ES-I3 (cell line): ENCODE measurements around the gene TBC1D5.
"Not testable (repeated sequence)": the region's sequence is repeated elsewhere in the genome, so short reads cannot be mapped to it uniquely, and the experiment has no call there.

ENCODE experiments used
- H3K36me3 ChIP-seq: 2 replicates; pipeline ENCODE4 v1.6.1; 2013; ENCODE audit warnings: mild to moderate bottlenecking, low read length, control low read depth, moderate library complexity; ENCODE audit not compliant: insufficient read depth
- H3K4me1 ChIP-seq: 2 replicates; pipeline ENCODE4 v1.6.1; 2013; ENCODE audit warnings: mild to moderate bottlenecking, control low read depth, low read length; ENCODE audit not compliant: insufficient read depth
- H3K9ac ChIP-seq: 2 replicates; pipeline ENCODE4 v1.6.1; 2013; ENCODE audit warnings: low read depth, mild to moderate bottlenecking, low read length, moderate library complexity
- H3K9me3 ChIP-seq: 2 replicates; pipeline ENCODE4 v1.6.1; 2013; ENCODE audit warnings: mild to moderate bottlenecking, low read length, moderate library complexity; ENCODE audit not compliant: control insufficient read depth, insufficient read depth

TBC1D5 gene

DNA sequence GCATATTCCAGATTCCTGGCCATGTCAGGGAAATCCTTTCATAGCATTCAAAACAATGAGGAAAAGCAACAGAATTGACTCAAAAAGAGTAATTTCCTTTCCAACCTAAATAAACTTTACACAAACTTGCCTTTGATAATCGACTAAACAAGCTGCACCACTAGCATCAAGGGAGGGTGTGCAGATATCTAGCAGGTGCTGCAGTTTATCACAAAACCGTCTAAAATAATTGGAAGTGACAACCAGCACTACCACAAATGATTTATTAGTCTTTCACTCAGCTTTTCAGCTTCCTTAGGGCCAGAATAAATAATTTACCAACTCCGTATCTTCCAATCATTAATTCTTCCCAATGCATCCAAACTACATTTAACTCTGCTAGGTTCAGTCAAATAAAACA is 71.7 kb downstream of the TBC1D5 start:
- no peaks in the 10 kb centered on the region for H3K36me3 ChIP-seq
- no peaks in the 10 kb centered on the region for H3K9me3 ChIP-seq
- peaks cover 4% of the 10 kb centered on the region; the same call in 1 of the 2 replicates for H3K4me1 ChIP-seq
- H3K9ac ChIP-seq, result no peak overlapping the region

DNA sequence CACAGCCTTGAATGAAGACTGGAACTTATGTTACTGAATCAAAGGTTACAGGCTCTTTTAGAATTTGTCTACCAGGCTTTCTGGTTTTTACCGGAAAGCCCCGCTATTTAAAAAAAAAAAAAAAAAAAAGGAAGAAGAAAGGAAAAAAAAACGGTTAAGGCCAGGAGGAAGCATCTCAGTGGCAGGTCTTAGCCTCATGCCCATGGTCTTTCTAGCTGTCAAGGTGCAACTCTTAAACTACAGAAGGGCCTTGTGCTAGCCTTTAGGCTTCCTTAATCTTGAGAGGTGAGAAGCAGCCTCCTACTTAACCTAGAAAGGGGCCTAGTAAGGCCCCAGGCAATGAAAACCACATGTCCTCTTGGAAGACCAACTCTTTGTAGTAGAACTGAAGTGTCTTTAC is 77.5 kb downstream of the TBC1D5 start:
- no peaks in the 10 kb centered on the region for H3K36me3 ChIP-seq
- no peak overlapping the region for H3K9ac ChIP-seq
- H3K9me3 ChIP-seq, result no peaks in the 10 kb centered on the region
- H3K4me1 ChIP-seq, result no peaks in the 10 kb centered on the region

DNA sequence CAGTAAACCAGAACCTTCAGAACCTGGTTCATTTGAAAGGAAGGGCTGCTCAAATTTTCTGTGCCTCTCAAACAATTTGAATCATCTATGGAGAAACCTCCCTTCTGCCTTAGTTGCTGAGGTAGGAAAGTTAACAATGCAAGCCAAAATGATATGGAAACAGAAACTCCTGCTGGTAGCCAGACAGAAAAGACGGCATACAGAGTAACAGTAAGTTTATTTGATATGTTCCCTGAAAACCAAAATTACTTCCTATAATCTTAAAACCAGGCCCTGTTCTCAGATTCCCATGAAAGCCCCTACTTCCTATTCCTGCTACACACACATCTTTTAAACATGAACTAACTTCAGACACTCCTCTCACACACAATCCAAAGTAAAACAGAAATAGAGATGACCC is 86.2 kb downstream of the TBC1D5 start:
- H3K4me1 ChIP-seq, result no peaks in the 10 kb centered on the region
- H3K36me3 ChIP-seq, result no peaks in the 10 kb centered on the region
- no peaks in the 10 kb centered on the region for H3K9me3 ChIP-seq
- no peak overlapping the region for H3K9ac ChIP-seq

DNA sequence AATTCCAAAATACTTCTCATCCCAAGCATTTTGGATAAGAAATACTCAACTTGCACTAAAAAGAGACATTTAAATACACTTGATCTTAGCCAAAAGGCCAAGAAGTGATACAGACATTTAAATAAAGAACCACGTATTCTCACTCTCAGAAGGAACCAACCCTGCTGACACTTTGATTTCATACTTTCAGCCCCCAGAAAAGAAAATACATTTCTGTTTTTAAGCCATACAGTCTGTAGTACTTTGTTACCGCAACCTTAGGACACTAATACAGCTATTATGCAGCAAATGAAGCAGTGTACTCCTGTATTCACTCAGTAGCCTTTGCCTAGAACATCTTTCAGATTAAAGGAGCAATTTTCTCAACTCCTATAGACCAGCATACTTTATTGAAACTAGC is 86.7 kb downstream of the TBC1D5 start:
- no peaks in the 10 kb centered on the region for H3K9me3 ChIP-seq
- H3K36me3 ChIP-seq, result no peaks in the 10 kb centered on the region
- H3K4me1 ChIP-seq, result no peaks in the 10 kb centered on the region
- no peak overlapping the region for H3K9ac ChIP-seq

DNA sequence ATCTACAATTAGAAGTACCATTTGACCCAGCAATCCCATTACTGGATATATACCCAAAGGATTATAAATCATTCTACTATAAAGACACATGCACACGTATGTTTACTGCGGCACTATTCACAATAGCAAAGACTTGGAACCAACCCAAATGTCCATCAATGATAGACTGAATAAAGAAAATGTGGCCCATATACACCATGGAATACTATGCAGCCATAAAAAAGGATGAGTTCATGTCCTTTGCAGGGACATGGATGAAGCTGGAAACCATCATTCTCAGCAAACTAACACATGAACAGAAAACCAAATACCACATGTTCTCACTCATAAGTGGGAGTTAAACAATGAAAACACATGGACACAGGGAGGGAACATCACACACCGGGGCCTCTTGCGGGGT is 92.7 kb downstream of the TBC1D5 start:
- not testable (repeated sequence) for H3K4me1 ChIP-seq, H3K36me3 ChIP-seq, H3K9ac ChIP-seq, H3K9me3 ChIP-seq

DNA sequence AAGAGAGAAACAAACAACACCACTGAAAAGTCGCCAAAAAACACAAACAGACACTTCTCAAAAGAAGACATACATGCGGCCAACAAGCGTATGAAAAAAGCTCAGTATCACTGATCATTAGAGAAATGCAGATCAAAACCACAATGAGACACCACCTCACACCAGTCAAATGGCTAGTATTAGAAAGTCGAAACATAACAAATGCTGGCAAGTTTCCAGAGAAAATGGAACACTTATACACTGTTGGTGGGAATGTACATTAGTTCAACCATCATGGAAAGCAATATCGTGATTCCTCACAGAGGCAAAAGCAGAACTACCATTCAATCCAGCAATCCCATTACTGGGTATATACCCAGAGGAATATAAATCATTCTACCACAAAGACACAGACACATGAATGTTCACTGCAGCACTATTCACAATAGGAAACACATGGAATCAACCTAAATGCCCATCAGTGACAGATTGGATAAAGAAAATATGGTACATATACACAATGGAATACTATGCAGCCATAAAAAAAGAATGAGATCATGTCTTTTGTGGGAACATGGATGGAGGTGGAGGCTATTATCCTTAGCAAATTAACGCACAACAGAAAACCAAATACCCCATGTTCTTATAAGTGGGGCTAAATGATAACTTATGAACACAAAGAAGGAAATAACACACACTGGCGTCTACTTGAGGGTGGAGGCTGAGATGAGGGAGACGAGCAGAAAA is 93.6 kb downstream of the TBC1D5 start:
- H3K9me3 ChIP-seq, H3K4me1 ChIP-seq, H3K9ac ChIP-seq, H3K36me3 ChIP-seq: not testable (repeated sequence)

DNA sequence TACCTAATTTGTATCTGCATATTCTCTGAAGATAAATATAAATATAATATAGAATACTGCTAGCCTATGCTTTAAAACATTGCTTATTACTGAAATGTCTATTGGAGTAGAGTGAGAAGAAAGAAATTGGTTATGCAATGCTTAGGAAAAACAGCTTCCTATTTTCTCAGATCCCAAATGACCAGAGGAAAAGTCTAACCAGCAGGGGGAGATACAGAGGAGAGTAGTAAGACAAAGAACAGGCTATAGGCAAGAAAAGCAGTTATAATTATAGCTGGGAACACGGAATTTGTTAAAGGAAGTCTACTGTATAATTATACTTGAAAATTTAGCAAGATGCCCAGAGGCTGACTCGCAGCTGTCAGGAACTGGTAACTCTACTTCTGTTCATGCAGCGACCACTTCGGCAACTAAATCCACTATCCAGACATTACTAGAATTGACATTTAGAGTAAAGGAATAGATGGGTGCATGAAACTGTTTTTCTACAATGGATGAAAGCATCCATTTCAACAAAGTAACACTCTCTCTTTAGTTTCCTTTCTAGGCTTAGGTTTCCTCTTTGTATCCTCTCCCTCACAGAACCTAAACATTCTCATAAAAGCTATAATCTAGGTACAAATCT is 97.2 kb downstream of the TBC1D5 start:
- Histone ChIP-seq H3K9me3 (no peaks in the 10 kb centered on the region), H3K9ac (no peak overlapping the region), H3K4me1 (peaks cover 6% of the 10 kb centered on the region; the same call in 1 of the 2 replicates), H3K36me3 (no peaks in the 10 kb centered on the region)

DNA sequence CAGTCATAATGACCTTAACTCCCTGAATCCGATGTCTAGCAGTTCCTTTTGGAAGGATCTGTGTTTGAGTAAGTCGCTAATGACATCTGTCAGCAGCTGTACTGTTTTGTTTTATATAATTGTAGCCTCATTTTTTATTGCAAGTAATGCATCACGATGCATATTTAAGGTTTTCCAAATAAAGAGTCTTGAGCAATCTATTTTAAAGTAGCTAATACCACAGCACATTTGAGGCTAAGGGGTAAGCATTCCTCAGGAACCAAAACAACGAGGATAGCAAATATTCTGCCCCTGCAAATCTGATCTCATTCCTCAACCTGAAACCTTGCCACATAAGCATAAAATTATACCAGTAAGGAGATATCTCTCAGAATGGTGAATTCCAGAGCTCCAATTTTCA is 98.7 kb downstream of the TBC1D5 start:
- H3K9me3 ChIP-seq, result no peaks in the 10 kb centered on the region
- H3K9ac ChIP-seq, result no peak overlapping the region
- no peaks in the 10 kb centered on the region for H3K36me3 ChIP-seq
- H3K4me1 ChIP-seq, result peaks cover 6% of the 10 kb centered on the region; the same call in 1 of the 2 replicates

DNA sequence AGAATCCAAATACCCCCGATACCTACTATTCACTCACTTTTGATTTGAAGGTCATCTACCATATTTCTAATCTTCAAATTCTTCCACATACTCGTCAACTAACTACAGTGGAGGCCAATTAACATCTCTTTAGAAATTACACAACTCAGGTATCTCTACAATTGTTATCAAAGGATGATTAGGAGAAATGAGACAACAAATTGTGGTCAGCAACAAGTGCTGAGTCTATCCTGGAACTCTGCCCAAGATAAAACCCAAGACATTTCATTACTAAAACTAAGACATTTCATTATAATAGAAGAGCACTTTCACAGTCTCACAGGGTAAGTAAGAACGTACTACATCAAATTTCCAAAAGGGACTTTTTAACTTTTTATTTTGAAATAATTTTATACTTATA is 100.0 kb downstream of the TBC1D5 start:
- Histone ChIP-seq H3K9ac (no peak overlapping the region), H3K36me3 (no peaks in the 10 kb centered on the region), H3K4me1 (peaks cover 6% of the 10 kb centered on the region; the same call in 1 of the 2 replicates), H3K9me3 (no peaks in the 10 kb centered on the region)

DNA sequence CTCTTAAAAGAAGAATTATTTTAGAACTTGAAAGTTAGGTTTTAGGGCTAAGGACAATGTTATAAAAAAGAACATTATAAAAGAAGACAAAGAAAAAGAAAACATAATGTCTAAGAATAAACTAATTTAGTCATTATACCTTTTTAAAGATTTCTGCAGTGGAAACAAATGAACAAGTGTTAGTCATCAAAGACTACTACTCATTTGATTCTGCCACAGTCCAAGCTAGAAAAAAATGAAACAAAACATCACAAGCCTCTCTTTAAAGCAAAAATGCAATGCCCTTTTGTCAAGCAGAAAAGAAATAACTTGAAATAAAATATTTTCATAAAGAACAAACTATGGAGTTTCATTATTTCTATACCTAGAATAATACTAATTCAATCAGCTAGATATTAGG is 102.0 kb downstream of the TBC1D5 start:
- Histone ChIP-seq H3K36me3 (no peaks in the 10 kb centered on the region), H3K4me1 (peaks cover 3% of the 10 kb centered on the region; the same call in 1 of the 2 replicates), H3K9ac (no peak overlapping the region), H3K9me3 (no peaks in the 10 kb centered on the region)

DNA sequence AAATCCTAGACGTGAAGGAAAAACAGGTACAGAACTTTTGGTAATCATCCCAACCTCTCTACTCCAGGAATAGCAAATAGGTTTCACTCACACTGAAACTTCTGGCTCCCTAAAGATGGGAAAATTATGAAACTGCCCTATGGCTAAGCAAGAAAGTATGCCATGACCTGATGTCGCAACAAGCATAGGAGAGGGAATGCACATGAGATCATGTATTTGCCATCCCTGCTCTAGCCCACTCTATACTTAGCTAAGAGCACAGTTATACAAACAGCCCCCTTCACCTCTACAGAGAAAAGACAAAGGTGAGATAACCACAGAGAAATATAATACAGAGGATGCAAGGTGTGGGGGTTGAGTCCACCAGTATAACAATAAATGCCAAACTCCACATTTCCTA is 102.7 kb downstream of the TBC1D5 start:
- no peaks in the 10 kb centered on the region for H3K4me1 ChIP-seq
- H3K9ac ChIP-seq, result no peak overlapping the region
- no peaks in the 10 kb centered on the region for H3K36me3 ChIP-seq
- H3K9me3 ChIP-seq, result no peaks in the 10 kb centered on the region

DNA sequence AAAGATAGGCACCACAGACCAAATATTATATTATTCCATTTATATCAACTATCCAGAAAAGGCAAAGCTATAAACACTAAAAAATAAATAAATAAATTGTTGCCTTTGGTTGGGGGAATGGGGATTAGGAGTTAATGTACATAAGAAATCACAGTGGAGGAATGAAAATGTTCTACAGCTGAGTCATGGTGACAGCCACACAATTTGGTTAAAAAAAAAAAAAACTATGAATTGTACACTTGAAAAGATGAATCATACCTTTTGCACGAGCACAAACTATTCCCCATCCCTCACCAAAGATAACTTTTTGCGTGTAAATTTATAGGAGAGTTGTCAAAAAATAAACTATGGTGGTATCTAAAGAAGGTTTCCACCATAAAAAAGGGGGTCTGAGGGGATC is 103.2 kb downstream of the TBC1D5 start:
- no peak overlapping the region for H3K9ac ChIP-seq
- no peaks in the 10 kb centered on the region for H3K4me1 ChIP-seq
- no peaks in the 10 kb centered on the region for H3K9me3 ChIP-seq
- no peaks in the 10 kb centered on the region for H3K36me3 ChIP-seq

DNA sequence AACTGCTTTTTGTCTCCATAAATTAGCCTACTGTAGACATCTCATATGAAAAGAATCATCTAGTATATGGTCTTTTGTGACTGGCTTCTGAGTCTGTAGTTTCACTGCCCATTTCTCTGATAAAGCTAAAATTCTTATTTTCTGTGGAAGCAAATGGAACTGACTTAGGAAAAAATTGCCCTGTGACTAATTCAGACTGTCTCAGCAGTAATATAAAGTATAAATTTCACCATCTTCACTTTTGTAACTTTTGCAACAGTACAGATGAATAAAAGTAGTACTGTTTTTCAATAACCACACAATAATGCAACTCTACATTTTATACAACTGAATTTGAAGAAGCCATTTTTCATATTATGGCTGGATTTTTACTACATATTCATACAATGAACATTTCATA is 104.1 kb downstream of the TBC1D5 start:
- Histone ChIP-seq H3K36me3 (no peaks in the 10 kb centered on the region), H3K9ac (no peak overlapping the region), H3K4me1 (no peaks in the 10 kb centered on the region), H3K9me3 (no peaks in the 10 kb centered on the region)

DNA sequence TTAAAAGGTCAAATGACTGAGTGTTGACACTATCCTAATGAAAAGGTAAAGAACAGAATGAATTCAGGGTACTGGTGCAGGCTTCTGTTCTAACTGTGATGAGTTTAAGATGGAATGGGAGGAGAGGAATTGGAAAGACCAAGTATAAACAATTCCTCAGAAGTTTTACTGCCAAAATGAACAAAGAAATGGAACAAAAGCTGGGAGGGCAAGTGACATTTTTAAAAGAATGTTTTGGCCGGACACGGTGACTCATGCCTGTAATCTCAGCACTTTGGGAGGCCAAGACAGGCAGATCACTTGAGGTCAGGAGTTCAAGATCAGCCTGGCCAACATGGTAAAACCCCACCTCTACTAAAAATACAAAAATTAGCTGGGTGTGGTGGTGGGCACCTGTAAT is 106.8 kb downstream of the TBC1D5 start:
- H3K36me3 ChIP-seq, H3K9ac ChIP-seq, H3K9me3 ChIP-seq, H3K4me1 ChIP-seq: not testable (repeated sequence)

DNA sequence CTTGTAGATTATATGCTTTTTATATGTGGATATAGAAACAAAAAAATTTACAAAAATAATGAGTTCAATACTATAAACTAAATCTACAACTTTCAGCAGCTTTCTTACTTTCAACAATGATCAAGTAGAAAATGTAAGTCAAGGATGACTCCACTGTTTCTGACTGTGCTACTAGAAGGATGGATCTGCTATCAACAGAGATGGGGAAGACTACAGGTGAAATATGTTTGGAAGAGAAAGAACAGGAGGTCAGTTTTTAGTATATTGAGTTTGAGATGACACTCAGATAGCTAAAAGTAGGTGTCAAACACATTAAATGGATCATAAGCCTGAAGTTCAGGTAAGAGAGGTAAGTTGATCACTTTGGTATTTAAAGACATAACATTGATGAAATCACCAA is 107.5 kb downstream of the TBC1D5 start:
- Histone ChIP-seq H3K9ac (no peak overlapping the region), H3K4me1 (peaks cover 5% of the 10 kb centered on the region; the same call in 1 of the 2 replicates), H3K36me3 (no peaks in the 10 kb centered on the region), H3K9me3 (no peaks in the 10 kb centered on the region)
